Gastroesophageal sphincter (tissue), 4 donors: ENCODE measurements around the gene CES2. TPM values are rescaled to one million over a fixed set of nuclear protein-coding genes. Genes with fewer than 3 reads are reported as not detected.

Source experiments
- ATAC-seq: fragments of 150-250 bp; one replicate; pipeline ENCODE4 v1.9.1; 2016; ENCODE audit warnings: mild to moderate bottlenecking, moderate library complexity
- H3K27ac ChIP-seq, 4 donors: fragments of 200-600 bp; sonication (generic) in 3 of 4; 1 replicate in 3 of 4; 2 replicates in 1 of 4; pipeline ENCODE4 v1.5.1; 2016 to 2019
- H3K27me3 ChIP-seq: fragments of 200-600 bp; sonication (generic); one replicate; pipeline ENCODE4 v1.5.1; 2019
- H3K36me3 ChIP-seq, 2 donors: fragments of 200-600 bp; sonication (generic); one replicate each; pipeline ENCODE4 v1.5.1; 2019; ENCODE audit warnings: control low read depth in 1 of 2
- H3K4me1 ChIP-seq, 3 donors: fragments of 200-600 bp; sonication (generic); 1 replicate in 2 of 3; 2 replicates in 1 of 3; pipeline ENCODE4 v1.5.1; 2016 to 2019; ENCODE audit warnings: control low read depth in 2 of 3
- H3K4me3 ChIP-seq, 2 donors: fragments of 200-600 bp; sonication (generic); one replicate each; pipeline ENCODE4 v1.5.1; 2019; ENCODE audit warnings: mild to moderate bottlenecking in 1 of 2, moderate library complexity in 1 of 2
- H3K9me3 ChIP-seq, 3 donors: fragments of 200-600 bp; sonication (generic); one replicate each; pipeline ENCODE4 v1.5.1; 2017 to 2019; ENCODE audit warnings: control low read depth in 2 of 3
- CTCF ChIP-seq, 4 experiments: fragments of 200-600 bp in 2 of 4; fragments of 450-650 bp in 2 of 4; sonication (generic) in 1 of 4; IDR thresholded peaks; one replicate each; pipeline ENCODE4 v1.5.1; 2017 to 2019; ENCODE audit warnings: antibody characterized with exemption in 4 of 4, mild to moderate bottlenecking in 2 of 4, moderate library complexity in 2 of 4
- EP300 ChIP-seq: sonication (generic); formaldehyde crosslinking; IDR thresholded peaks from one replicate; pipeline ENCODE4 v1.6.1; 2017; ENCODE audit warnings: antibody characterized with exemption, mild to moderate bottlenecking
- POLR2A ChIP-seq, 2 donors: fragments of 450-650 bp; IDR thresholded peaks; one replicate each; pipeline ENCODE4 v1.6.1; 2017; ENCODE audit warnings: antibody characterized with exemption in 2 of 2, mild to moderate bottlenecking in 2 of 2, moderate library complexity in 1 of 2
- POLR2AphosphoS5 ChIP-seq: sonication (generic); formaldehyde crosslinking; IDR thresholded peaks from one replicate; pipeline ENCODE4 v1.6.1; 2017; ENCODE audit warnings: antibody characterized with exemption
- WGBS, 2 donors: methylation state at CpG; one replicate each; pipeline ENCODE4 v1.1.5; 2018; ENCODE audit warnings: low coverage in 1 of 2; 5-methylcytosine and 5-hydroxymethylcytosine counted together
- total RNA-seq, 4 donors: library from RNA; depleted of rRNA; stranded (reverse); fragments of >200 nt; gene quantifications; one replicate each; pipeline ENCODE4 v1.1.0, GENCODE V29; 2016

The CES2 gene
- total RNA-seq, 4 donors from 2014 or later = 25.9 to 32.6 (median 26.3) TPM

GRCh38 chr16:66908762-66909559 is 26.4 kb upstream of the CES2 start:
- H3K27ac ChIP-seq = no peak overlapping the region
- H3K4me3 ChIP-seq = no peak overlapping the region
- H3K4me1 ChIP-seq = peaks cover 3 to 25% (median 21%) of the 10 kb centered on the region in 3 donors
- WGBS, 2 donors = 80 to 95% methylated on average over 1 to 2 of the region's 14 CpGs
- H3K27me3 ChIP-seq = no peaks in the 10 kb centered on the region
- no peaks in the 10 kb centered on the region for H3K36me3 ChIP-seq
- no peak for ATAC-seq
- TF ChIP-seq POLR2AphosphoS5 (no peak), POLR2A (IDR thresholded peaks at IDR 0.05) (no peak), CTCF (IDR thresholded peaks at IDR 0.05) (no peak)
- H3K9me3 ChIP-seq = no peaks in the 10 kb centered on the region

GRCh38 chr16:66910175-66910940 is 25.0 kb upstream of the CES2 start:
- WGBS, 2 donors = 86% methylated on average over 1 of the region's 14 CpGs; no CpG with 5 or more reads in 1 of the 2 donors
- ATAC-seq = no peak
- Histone ChIP-seq H3K4me3 (no peak overlapping the region), H3K36me3 (no peaks in the 10 kb centered on the region), H3K4me1 (peaks cover 0 to 11% (median 7%) of the 10 kb centered on the region in 3 donors), H3K27ac (no peak overlapping the region), H3K9me3 (no peaks in the 10 kb centered on the region), H3K27me3 (no peaks in the 10 kb centered on the region)
- TF ChIP-seq EP300 = no peak
- no peak for TF ChIP-seq CTCF (IDR thresholded peaks at IDR 0.05)
- TF ChIP-seq POLR2AphosphoS5 = no peak
- no peak for TF ChIP-seq POLR2A (IDR thresholded peaks at IDR 0.05)

GRCh38 chr16:66911112-66911511 is 24.2 kb upstream of the CES2 start:
- Histone ChIP-seq H3K4me1 (peaks cover 0 to 3% (median under 1%) of the 10 kb centered on the region in 3 donors), H3K36me3 (no peaks in the 10 kb centered on the region), H3K27ac (no peak overlapping the region), H3K4me3 (no peak overlapping the region), H3K27me3 (no peaks in the 10 kb centered on the region), H3K9me3 (no peaks in the 10 kb centered on the region)
- 65% methylated on average over 5 of the region's 5 CpGs; no CpG with 5 or more reads in 1 of the 2 donors for WGBS, 2 donors
- no peak for TF ChIP-seq EP300
- no peak for TF ChIP-seq POLR2A (IDR thresholded peaks at IDR 0.05)
- no peak for TF ChIP-seq CTCF (IDR thresholded peaks at IDR 0.05)
- no peak for TF ChIP-seq POLR2AphosphoS5
- ATAC-seq = no peak

- no peaks in the 10 kb centered on the region for H3K27me3 ChIP-seq
- ATAC-seq = no peak
- no peak overlapping the region for H3K27ac ChIP-seq
- no peak overlapping the region for H3K4me3 ChIP-seq
- H3K36me3 ChIP-seq = no peaks in the 10 kb centered on the region
- WGBS, 2 donors = no CpG with 5 or more reads among the region's 8 CpGs
- no peaks in the 10 kb centered on the region for H3K9me3 ChIP-seq
- no peaks in the 10 kb centered on the region for H3K4me1 ChIP-seq
- TF ChIP-seq EP300 (no peak), CTCF (IDR thresholded peaks at IDR 0.05) (no peak), POLR2A (IDR thresholded peaks at IDR 0.05) (no peak), POLR2AphosphoS5 (no peak)
Measured at GRCh38 chr16:66911801-66912200, 23.5 kb upstream of the CES2 start.
